Osteoblast (primary cell): ENCODE results near the gene ROS1. TPM values are rescaled to one million over a fixed set of nuclear protein-coding genes. Genes with fewer than 3 reads are reported as not detected.
A peak's percentile ranks its signal among the peaks of the same experiment; 100 is the strongest.

ENCODE experiments used
- DNase-seq: peaks from one replicate; pipeline ENCODE4 v3.0.0; 2011; ENCODE audit warnings: low spot score, mixed read lengths; ENCODE audit not compliant: insufficient read length; ENCODE audit errors: missing footprints
- H2AFZ ChIP-seq: 2 replicates; pipeline ENCODE4 v1.6.0; 2011; ENCODE audit warnings: mild to moderate bottlenecking, low read length
- H3K27ac ChIP-seq: 2 replicates; pipeline ENCODE4 v1.5.1; 2011; ENCODE audit warnings: mild to moderate bottlenecking, low read depth, low read length, moderate library complexity
- H3K27me3 ChIP-seq: 2 replicates; pipeline ENCODE4 v1.6.0; 2012; ENCODE audit warnings: mild to moderate bottlenecking, control low read depth, inconsistent platforms, low read length, moderate library complexity; ENCODE audit not compliant: insufficient read depth
- H3K36me3 ChIP-seq: 2 replicates; pipeline ENCODE4 v1.5.1; 2011; ENCODE audit warnings: mild to moderate bottlenecking, low read length, control low read depth, moderate library complexity; ENCODE audit not compliant: insufficient read depth
- H3K4me1 ChIP-seq: 2 replicates; pipeline ENCODE4 v1.5.1; 2011; ENCODE audit warnings: mild to moderate bottlenecking, low read length, control low read depth, moderate library complexity; ENCODE audit not compliant: insufficient read depth
- H3K4me2 ChIP-seq: 2 replicates; pipeline ENCODE4 v1.6.0; 2011; ENCODE audit warnings: mild to moderate bottlenecking, low read length; ENCODE audit not compliant: insufficient read depth
- H3K4me3 ChIP-seq: fragments of 200-600 bp; sonication (generic); 3 replicates; pipeline ENCODE4 v1.5.1; 2012; ENCODE audit warnings: mild to moderate bottlenecking, low read length, inconsistent platforms; ENCODE audit not compliant: insufficient read depth
- H3K79me2 ChIP-seq: 2 replicates; pipeline ENCODE4 v1.6.0; 2012; ENCODE audit warnings: mild to moderate bottlenecking, low read length, control low read depth, inconsistent platforms; ENCODE audit not compliant: insufficient read depth
- H3K9me3 ChIP-seq: 2 replicates; pipeline ENCODE4 v1.5.1; 2011; ENCODE audit warnings: low read depth, low read length, control low read depth
- H4K20me1 ChIP-seq: 2 replicates; pipeline ENCODE4 v1.6.0; 2012; ENCODE audit warnings: mild to moderate bottlenecking, low read length, control low read depth; ENCODE audit not compliant: insufficient read depth
- CTCF ChIP-seq: IDR thresholded peaks from 2 replicates; pipeline ENCODE4 v1.5.1; 2011; ENCODE audit warnings: mild to moderate bottlenecking, low read depth, low read length, moderate library complexity; ENCODE audit errors: extremely low read depth
- total RNA-seq: library from RNA; depleted of rRNA; stranded (reverse); fragments of >200 nt; gene quantifications from 2 replicates; pipeline ENCODE4 v1.2.3, GENCODE V29; 2012

ROS1 gene
- total RNA-seq, 1 donor: 1.4 TPM

GRCh38 chr6:117441824-117442264 lies 16.1 kb upstream of the ROS1 start:
- H3K4me1 ChIP-seq: peaks cover 44% of the 10 kb centered on the region
- peak; percentile 82 for DNase-seq
- no peaks in the 10 kb centered on the region for H3K79me2 ChIP-seq
- peaks cover 4% of the 10 kb centered on the region for H3K9me3 ChIP-seq
- no peaks in the 10 kb centered on the region for H3K27me3 ChIP-seq
- no peak for TF ChIP-seq CTCF
- peak overlapping the region; percentile 49 for H3K4me2 ChIP-seq
- peak overlapping the region; percentile 67 for H3K27ac ChIP-seq
- H4K20me1 ChIP-seq: no peaks in the 10 kb centered on the region
- no peaks in the 10 kb centered on the region for H3K36me3 ChIP-seq
- no peak overlapping the region for H3K4me3 ChIP-seq
- no peak overlapping the region for H2AFZ ChIP-seq

- DNase-seq: peak; percentile 47
- Histone ChIP-seq H3K36me3 (no peaks in the 10 kb centered on the region), H4K20me1 (no peaks in the 10 kb centered on the region), H3K4me2 (peak overlapping the region; percentile 49), H2AFZ (no peak overlapping the region), H3K9me3 (peaks cover 4% of the 10 kb centered on the region), H3K27me3 (no peaks in the 10 kb centered on the region), H3K27ac (peak overlapping the region; percentile 67), H3K79me2 (no peaks in the 10 kb centered on the region), H3K4me1 (peaks cover 34% of the 10 kb centered on the region), H3K4me3 (no peak overlapping the region)
- no peak for TF ChIP-seq CTCF
Measured at GRCh38 chr6:117440706-117441525, 15.2 kb upstream of the ROS1 start.

- H3K79me2 ChIP-seq: no peaks in the 10 kb centered on the region
- no peak for TF ChIP-seq CTCF
Measured at GRCh38 chr6:117432273-117432672, 6.5 kb upstream of the ROS1 start.

GRCh38 chr6:117423754-117424153 lies 2.0 kb downstream of the ROS1 start:
- no peaks in the 10 kb centered on the region for H3K27me3 ChIP-seq
- peak overlapping the region; percentile 51 for H3K4me2 ChIP-seq
- no peaks in the 10 kb centered on the region for H4K20me1 ChIP-seq
- TF ChIP-seq CTCF: no peak
- no peak overlapping the region for H3K4me3 ChIP-seq
- no peaks in the 10 kb centered on the region for H3K9me3 ChIP-seq
- no peaks in the 10 kb centered on the region for H3K79me2 ChIP-seq
- H2AFZ ChIP-seq: peak overlapping the region; percentile 63
- no peaks in the 10 kb centered on the region for H3K36me3 ChIP-seq
- peaks cover 14% of the 10 kb centered on the region for H3K4me1 ChIP-seq
- no peak overlapping the region for H3K27ac ChIP-seq
- no peak for DNase-seq

More at GRCh38 chr6:117432273-117432672, 6.5 kb upstream of the ROS1 start:
- no peak for DNase-seq
- H3K4me1 ChIP-seq: no peaks in the 10 kb centered on the region
- no peaks in the 10 kb centered on the region for H4K20me1 ChIP-seq
- no peak overlapping the region for H3K27ac ChIP-seq
- H3K4me2 ChIP-seq: no peak overlapping the region
- no peak overlapping the region for H3K4me3 ChIP-seq
- no peaks in the 10 kb centered on the region for H3K36me3 ChIP-seq
- no peaks in the 10 kb centered on the region for H3K9me3 ChIP-seq
- no peaks in the 10 kb centered on the region for H3K27me3 ChIP-seq
- H2AFZ ChIP-seq: no peak overlapping the region
